ENCODE measurements around the gene XPO5. TPM values are rescaled to one million over a fixed set of nuclear protein-coding genes. Genes with fewer than 3 reads are reported as not detected.
A peak's percentile ranks its signal among the peaks of the same experiment; 100 is the strongest.

XPO5 gene
- total RNA-seq, 2 experiments from 2014 or later: 58.5 to 74.9 TPM

- Histone ChIP-seq H3K9me3 (ENCODE audit: low read length) (no peaks in the 10 kb centered on the region), H3K4me2 (ENCODE audit: low read length) (peak overlapping the region; percentile 86), H4K20me1 (ENCODE audit: insufficient read depth, low read length) (peaks cover 9% of the 10 kb centered on the region; the same call in 1 of the 2 replicates), H3K4me1 (ENCODE audit: insufficient read depth, low read length, poor library complexity, severe bottlenecking) (peaks cover 20% of the 10 kb centered on the region), H2AFZ (ENCODE audit: low read length) (peak overlapping the region; percentile 78; the same call in 1 of the 2 replicates), H3K4me3 (ENCODE audit: low read depth, low read length, poor library complexity, severe bottlenecking) (peak overlapping the region; percentile 95), H3K36me3 (ENCODE audit: insufficient read depth, low read length) (peaks cover 65% of the 10 kb centered on the region), H3K27ac (ENCODE audit: low read depth, low read length, poor library complexity, severe bottlenecking) (peak overlapping the region; percentile 28), H3K79me2 (ENCODE audit: insufficient read depth, low read depth, low read length) (peaks cover 42% of the 10 kb centered on the region), H3K9me2 (ENCODE audit: insufficient read depth, low read length) (no peaks in the 10 kb centered on the region)
- BruUV-seq (replicated peaks): TSS peak; percentile 79
- POLR2A ChIA-PET: interaction anchor here (0.5 to 2.0 kb wide), 6 partner anchors 13 to 113 kb away, joined by 3 to 6 read pairs (median 3); partner anchors contain the start of genes ABCC10 and GTPBP2
- TF ChIP-seq CTCF (conservative IDR thresholded peaks at IDR 0.05; ENCODE audit: low read length): no peak
- TF ChIP-seq EZH2phosphoT487 (IDR thresholded peaks at IDR 0.05; ENCODE audit: borderline replicate concordance, low read depth, low read length): no peak
- intact Hi-C loops (cut with micrococcal nuclease; ENCODE audit: unreplicated experiment): loop anchor here (10.0 kb wide), 1 partner anchor 558 kb away; no protein-coding TSS in a partner anchor
- CTCF ChIA-PET (ENCODE audit: unreplicated experiment): interaction anchor here (0.9 kb wide), 1 partner anchor 10 kb away, joined by 4 read pairs; no protein-coding TSS in a partner anchor
- DNase-seq (ENCODE audit: low spot score): no peak
These were observed 59.5 kb downstream of the XPO5 start for GRCh38 chr6:43516367-43516696.

- peak overlapping the region; percentile 86 for H3K4me2 ChIP-seq (ENCODE audit: low read length)
- H4K20me1 ChIP-seq (ENCODE audit: insufficient read depth, low read length): peaks cover 9% of the 10 kb centered on the region; the same call in 1 of the 2 replicates
- TF ChIP-seq CTCF (conservative IDR thresholded peaks at IDR 0.05; ENCODE audit: low read length) (no peak), EZH2phosphoT487 (IDR thresholded peaks at IDR 0.05; ENCODE audit: borderline replicate concordance, low read depth, low read length) (no peak)
- peaks cover 20% of the 10 kb centered on the region for H3K4me1 ChIP-seq (ENCODE audit: insufficient read depth, low read length, poor library complexity, severe bottlenecking)
- intact Hi-C loops (cut with micrococcal nuclease; ENCODE audit: unreplicated experiment): loop anchor here (10.0 kb wide), 1 partner anchor 559 kb away; no protein-coding TSS in a partner anchor
- BruUV-seq (replicated peaks): no TSS peak
- peak overlapping the region; percentile 95 for H3K4me3 ChIP-seq (ENCODE audit: low read depth, low read length, poor library complexity, severe bottlenecking)
- peaks cover 62% of the 10 kb centered on the region for H3K36me3 ChIP-seq (ENCODE audit: insufficient read depth, low read length)
- ChIA-PET POLR2A (interaction anchor here (0.7 to 2.0 kb wide), 5 partner anchors 18 to 452 kb away, joined by 3 to 6 read pairs (median 3); partner anchors contain the start of genes ABCC10 and GTPBP2), CTCF (ENCODE audit: unreplicated experiment) (interaction anchor here (0.9 kb wide), 1 partner anchor 9 kb away, joined by 4 read pairs; no protein-coding TSS in a partner anchor)
- H3K9me3 ChIP-seq (ENCODE audit: low read length): no peaks in the 10 kb centered on the region
- H3K27ac ChIP-seq (ENCODE audit: low read depth, low read length, poor library complexity, severe bottlenecking): no peak overlapping the region
- DNase-seq (ENCODE audit: low spot score): no peak
- H3K9me2 ChIP-seq (ENCODE audit: insufficient read depth, low read length): no peaks in the 10 kb centered on the region
- H3K79me2 ChIP-seq (ENCODE audit: insufficient read depth, low read depth, low read length): peaks cover 42% of the 10 kb centered on the region
- H2AFZ ChIP-seq (ENCODE audit: low read length): no peak overlapping the region
These were observed 60.0 kb downstream of the XPO5 start for GRCh38 chr6:43515808-43516207.

GRCh38 chr6:43511824-43512415 lies 63.9 kb downstream of the XPO5 start:
- Histone ChIP-seq H2AFZ (ENCODE audit: low read length) (no peak overlapping the region), H3K9me3 (ENCODE audit: low read length) (no peaks in the 10 kb centered on the region), H3K36me3 (ENCODE audit: insufficient read depth, low read length) (peaks cover 40% of the 10 kb centered on the region), H3K79me2 (ENCODE audit: insufficient read depth, low read depth, low read length) (peaks cover 15% of the 10 kb centered on the region; the same call in 1 of the 2 replicates), H3K9me2 (ENCODE audit: insufficient read depth, low read length) (no peaks in the 10 kb centered on the region), H3K4me1 (ENCODE audit: insufficient read depth, low read length, poor library complexity, severe bottlenecking) (peaks cover 8% of the 10 kb centered on the region), H3K27ac (ENCODE audit: low read depth, low read length, poor library complexity, severe bottlenecking) (no peak overlapping the region), H3K4me3 (ENCODE audit: low read depth, low read length, poor library complexity, severe bottlenecking) (no peak overlapping the region), H3K4me2 (ENCODE audit: low read length) (no peak overlapping the region), H4K20me1 (ENCODE audit: insufficient read depth, low read length) (no peaks in the 10 kb centered on the region)
- TF ChIP-seq CTCF (conservative IDR thresholded peaks at IDR 0.05; ENCODE audit: low read length) (no peak), EZH2phosphoT487 (IDR thresholded peaks at IDR 0.05; ENCODE audit: borderline replicate concordance, low read depth, low read length) (no peak)
- CTCF ChIA-PET (ENCODE audit: unreplicated experiment): no interaction called here
- BruUV-seq (replicated peaks): no TSS peak
- intact Hi-C loops (cut with micrococcal nuclease; ENCODE audit: unreplicated experiment): loop anchor here (10.0 kb wide), 1 partner anchor 563 kb away; no protein-coding TSS in a partner anchor
- POLR2A ChIA-PET: interaction anchor here (0.6 to 0.9 kb wide), 2 partner anchors 35 to 48 kb away, joined by 3 to 6 read pairs; no protein-coding TSS in a partner anchor
- no peak for DNase-seq (ENCODE audit: low spot score)

Measured in OCI-LY7 (cell line).